WTC11 (cell line): ENCODE data around the gene PLPP3.

Experiments
- FOXK1 ChIP-seq: sonication (generic); formaldehyde crosslinking; IDR thresholded peaks from 2 replicates; pipeline ENCODE4 v1.8.0; 2022; ENCODE audit warnings: mild to moderate bottlenecking, moderate library complexity, missing genetic modification reagents
- TCF7 ChIP-seq: sonication (generic); formaldehyde crosslinking; IDR thresholded peaks from 2 replicates; pipeline ENCODE4 v1.8.0; 2022; ENCODE audit warnings: mild to moderate bottlenecking, low read depth, missing genetic modification reagents, moderate library complexity
- TF ChIP-seq, protein P1 (sequence below): sonication (generic); formaldehyde crosslinking; IDR thresholded peaks from 2 replicates; pipeline ENCODE4 v1.8.0; 2023; ENCODE audit warnings: missing genetic modification reagents
- TF ChIP-seq, protein P2 (sequence below): fragments of 200-600 bp; IDR thresholded peaks from 2 replicates; pipeline ENCODE4 v1.8.0; 2022; ENCODE audit warnings: antibody characterized with exemption

DNA sequence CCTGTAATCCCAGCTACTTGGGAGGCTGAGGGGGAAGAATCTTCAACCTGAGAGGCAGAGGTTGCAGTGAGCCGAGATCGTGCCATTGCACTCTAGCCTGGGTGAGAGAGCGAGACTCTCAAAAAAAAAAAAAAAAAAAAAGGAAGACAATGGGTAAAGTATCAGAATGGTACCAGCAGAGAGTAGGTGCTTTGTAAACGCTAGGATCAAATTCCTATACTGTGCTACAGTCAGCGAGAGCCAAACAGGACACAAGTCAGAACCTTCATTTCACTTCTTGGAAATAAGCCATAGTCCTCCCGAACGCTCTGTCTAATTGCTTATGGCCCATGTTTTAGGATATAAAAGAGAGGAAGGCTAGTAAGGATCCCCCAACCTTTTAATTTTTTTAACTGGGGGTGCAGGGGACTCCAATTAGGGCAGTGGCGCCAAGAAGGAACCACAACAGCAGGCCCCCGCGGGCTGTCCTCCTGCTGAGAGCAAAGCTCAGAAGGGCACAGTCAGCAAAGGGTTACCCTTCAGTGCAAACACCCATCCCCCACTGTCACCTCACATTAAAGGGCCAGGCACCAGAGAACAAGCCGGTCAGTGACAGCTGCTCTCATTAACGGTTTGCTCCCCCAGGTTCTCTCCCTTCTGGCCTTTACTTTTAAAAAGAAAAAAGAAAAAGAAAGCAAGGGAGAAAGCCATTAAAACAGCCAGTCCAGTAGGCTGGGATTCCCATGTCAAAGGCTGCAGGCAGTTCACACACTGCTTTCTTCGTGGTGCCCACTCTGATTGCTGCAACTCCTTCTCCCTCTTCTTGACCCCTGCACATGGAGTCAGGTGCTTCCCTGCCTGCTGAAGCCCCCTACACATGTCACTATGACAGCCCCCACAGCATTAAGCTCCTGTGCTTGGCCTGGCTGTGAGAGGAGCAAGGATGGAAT lies 69.4 kb downstream of the PLPP3 start:
- TF ChIP-seq, protein P1, sequence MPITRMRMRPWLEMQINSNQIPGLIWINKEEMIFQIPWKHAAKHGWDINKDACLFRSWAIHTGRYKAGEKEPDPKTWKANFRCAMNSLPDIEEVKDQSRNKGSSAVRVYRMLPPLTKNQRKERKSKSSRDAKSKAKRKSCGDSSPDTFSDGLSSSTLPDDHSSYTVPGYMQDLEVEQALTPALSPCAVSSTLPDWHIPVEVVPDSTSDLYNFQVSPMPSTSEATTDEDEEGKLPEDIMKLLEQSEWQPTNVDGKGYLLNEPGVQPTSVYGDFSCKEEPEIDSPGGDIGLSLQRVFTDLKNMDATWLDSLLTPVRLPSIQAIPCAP (CRISPR knock-in tag), result no peak
- TF ChIP-seq, protein P2, sequence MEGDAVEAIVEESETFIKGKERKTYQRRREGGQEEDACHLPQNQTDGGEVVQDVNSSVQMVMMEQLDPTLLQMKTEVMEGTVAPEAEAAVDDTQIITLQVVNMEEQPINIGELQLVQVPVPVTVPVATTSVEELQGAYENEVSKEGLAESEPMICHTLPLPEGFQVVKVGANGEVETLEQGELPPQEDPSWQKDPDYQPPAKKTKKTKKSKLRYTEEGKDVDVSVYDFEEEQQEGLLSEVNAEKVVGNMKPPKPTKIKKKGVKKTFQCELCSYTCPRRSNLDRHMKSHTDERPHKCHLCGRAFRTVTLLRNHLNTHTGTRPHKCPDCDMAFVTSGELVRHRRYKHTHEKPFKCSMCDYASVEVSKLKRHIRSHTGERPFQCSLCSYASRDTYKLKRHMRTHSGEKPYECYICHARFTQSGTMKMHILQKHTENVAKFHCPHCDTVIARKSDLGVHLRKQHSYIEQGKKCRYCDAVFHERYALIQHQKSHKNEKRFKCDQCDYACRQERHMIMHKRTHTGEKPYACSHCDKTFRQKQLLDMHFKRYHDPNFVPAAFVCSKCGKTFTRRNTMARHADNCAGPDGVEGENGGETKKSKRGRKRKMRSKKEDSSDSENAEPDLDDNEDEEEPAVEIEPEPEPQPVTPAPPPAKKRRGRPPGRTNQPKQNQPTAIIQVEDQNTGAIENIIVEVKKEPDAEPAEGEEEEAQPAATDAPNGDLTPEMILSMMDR, result no peak
- TF ChIP-seq TCF7 (CRISPR knock-in tag), result no peak
- no peak for TF ChIP-seq FOXK1
